HG03460 (cell line): ENCODE results near the gene ARNT2.

ENCODE experiments used
- ATAC-seq: cut with Tn5 transposase; IDR thresholded peaks from one replicate; pipeline ENCODE4 v1.9.1; 2021; ENCODE audit not compliant: unreplicated experiment

The ARNT2 gene

DNA sequence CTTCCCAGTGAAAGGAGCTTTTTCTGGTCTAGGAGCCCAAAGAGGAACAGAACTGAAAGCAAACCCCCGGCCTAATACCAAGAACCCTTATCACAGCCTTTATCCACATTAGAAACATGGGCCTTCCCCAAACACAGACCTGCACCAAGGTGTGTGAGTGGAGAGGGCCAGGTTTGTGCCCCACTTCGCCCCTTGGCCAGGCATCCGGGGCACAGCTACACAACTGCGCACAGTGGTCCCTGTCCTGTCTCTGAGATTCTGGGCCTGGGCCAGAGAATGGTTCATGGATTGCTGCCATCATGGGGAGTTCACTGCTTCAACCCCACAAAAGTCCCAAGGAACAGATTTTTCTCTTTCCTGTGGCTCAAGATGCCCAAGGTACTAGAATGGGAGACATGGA is 165.5 kb downstream of the ARNT2 start:
- ATAC-seq = no peak

DNA sequence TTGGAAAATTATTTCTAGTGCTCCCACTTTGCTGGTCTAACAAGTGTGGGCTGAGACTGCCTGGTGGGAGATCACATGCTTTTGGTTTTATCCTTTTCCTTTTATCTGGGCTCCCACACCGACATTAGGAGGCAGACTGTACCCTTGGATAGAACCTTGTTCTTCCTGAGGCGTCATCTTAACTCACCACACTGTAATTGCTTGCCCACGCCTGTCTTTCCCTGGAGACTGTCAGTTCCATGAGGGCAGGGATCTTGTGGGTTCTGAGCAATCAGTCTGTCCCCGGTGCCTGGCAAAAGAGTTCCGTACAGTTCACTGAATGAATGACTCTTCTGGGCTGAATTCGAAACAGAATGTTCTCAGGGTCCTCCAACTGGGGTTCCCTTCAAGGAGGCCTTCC is 166.4 kb downstream of the ARNT2 start:
- ATAC-seq = no peak

DNA sequence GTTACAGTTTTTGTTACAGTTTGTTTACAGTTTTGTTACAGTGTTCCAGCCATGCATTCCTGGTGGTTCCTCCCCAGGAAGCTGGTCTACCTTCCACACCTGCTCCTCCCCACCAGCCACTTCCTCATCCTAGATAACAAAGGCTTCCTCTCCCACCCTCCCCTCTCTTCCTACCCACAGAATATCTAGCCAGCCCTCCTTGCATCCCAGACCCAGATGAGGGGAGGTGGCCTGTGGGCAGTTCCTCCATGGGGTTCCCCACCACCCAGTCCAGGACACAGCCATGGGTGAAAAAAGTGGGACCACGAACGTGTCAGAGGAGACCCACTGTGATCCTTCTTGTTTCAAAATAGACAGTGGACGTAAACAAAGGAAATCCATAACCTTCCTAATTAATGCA is 168.2 kb downstream of the ARNT2 start:
- ATAC-seq = no peak

DNA sequence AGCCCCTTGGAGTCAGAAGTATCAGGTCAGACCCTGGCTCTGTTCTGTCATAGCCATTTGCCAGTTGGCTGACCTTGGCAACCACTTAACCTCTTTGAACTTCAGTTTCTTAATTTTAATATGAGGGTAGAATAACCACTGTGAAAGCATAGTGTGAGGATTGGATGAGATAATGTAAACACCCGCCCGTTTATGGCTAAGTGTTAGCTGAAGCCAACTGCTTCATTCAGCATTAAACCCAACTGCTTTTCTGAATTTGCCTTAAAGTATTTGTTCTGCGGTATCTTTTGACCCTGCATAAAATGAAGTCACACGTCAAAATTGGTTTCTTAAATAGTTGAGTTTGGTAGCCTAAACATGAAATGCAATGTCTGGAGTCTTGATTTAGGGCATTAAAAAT is 169.4 kb downstream of the ARNT2 start:
- ATAC-seq = no peak

DNA sequence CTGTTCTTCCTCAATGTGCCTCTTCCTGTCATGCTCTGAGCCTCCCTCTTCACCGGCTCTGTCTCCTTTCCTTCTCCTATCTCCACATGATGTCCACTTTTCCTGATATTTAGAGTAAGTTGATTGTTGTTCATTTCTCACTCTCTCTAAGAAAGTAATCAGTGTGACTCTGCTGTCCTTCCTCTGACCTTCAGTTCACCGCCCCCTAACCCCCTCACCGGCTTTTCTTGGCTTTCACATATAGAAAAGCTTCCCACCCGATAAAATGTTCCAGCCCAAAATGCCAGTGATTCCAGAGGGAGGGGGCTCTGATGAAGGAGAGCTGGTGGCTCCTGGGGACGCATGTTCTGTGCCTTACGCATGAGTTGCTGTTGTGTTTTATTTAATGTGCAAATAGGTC is 170.4 kb downstream of the ARNT2 start:
- no peak for ATAC-seq

DNA sequence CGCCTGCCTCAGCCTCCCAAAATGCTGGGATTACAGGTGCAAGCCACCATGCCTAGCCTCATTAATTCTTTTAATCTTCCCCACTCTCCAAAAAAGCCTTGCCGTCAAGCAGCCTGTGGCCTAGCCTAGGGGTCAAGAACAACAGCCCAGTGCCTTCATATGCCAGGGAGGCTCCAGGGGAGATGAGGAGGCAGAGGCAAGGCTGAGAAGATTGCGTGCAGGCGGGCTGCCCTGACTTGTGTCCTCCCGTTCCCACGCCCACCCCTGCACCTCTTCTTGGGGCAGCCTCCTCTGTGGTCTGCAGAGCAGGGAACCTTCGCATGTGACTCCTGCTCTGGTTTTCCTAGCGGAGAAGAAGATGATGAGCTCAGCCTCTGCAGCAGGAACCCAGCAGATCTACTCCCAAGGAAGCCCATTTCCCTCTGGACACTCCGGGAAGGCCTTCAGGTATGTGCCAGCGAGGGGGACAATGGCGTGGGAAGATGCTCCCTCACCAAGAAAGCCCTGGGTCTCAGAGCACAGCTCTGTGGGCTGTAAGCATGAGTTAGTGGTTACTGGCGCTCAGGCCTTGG is 172.4 kb downstream of the ARNT2 start:
- ATAC-seq = no peak

DNA sequence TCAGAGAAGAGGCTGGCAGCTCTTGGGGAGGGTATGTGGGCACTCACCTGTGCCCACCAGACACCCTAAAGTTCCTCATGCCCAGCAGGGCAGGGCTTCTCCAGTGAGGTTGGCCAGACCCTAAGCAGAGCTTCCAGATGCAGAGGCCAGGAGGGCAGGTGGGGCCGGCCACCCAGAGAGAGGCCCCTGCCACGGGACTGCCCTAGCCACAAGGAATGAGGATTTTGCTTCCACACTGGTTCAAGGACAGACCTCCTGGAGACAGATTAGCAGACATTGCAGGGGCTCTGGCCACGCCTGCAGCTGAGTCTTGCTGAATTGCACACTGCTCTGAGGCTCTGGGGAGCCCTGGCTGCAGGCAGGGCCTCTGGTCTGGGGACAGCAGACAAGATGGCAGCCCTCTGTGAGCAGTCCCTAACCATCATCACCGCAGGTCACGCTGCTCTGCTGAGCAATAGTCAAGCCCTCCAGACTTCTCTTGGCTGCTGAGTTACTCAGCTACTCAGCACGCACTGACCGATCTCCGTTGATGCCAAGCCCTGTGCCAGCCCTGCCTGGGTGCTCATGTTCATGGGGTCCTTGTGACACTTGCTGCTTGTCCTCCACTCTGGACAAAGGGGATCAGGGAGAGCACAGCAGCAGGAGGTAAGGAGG is 173.5 kb downstream of the ARNT2 start:
- ATAC-seq = no peak

DNA sequence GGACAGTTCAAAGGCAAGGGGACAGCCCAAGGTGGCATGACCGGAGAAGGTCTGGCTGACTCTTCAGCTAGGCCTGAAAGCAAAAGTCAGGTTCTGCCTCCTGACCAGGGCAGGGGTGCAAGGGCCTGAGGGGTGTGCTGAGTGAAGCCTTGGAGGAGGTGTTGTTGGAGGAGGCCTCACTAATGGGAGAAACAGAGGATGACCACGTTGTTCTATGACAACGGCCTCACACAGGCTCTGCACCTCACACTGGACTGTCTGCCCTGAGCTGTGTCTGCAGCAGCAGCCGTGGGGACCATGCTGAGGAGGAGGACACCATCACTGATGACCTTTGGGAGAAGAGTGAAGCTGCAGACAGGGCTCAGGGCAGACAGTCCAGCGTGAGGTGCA is 174.0 kb downstream of the ARNT2 start:
- ATAC-seq = no peak

DNA sequence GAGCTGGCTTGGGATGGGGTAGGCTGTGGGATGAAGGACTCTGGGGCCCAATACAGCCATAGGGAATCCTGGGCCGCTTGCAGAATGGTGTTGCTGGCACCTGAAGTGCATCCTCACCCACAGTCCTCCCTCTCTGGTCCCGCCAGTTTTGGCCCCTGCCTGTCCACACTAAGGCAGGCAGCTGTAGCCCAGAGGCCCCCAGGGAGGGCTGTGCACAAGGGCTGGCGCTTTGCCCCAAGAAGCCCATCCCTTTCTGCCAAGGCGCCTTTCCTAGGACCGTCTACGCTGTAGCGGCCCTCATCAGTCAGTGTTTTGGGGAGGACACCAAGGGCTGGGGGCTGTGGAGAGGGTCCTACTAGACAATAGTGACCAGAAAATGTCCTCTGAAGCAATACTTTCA is 174.7 kb downstream of the ARNT2 start:
- no peak for ATAC-seq

DNA sequence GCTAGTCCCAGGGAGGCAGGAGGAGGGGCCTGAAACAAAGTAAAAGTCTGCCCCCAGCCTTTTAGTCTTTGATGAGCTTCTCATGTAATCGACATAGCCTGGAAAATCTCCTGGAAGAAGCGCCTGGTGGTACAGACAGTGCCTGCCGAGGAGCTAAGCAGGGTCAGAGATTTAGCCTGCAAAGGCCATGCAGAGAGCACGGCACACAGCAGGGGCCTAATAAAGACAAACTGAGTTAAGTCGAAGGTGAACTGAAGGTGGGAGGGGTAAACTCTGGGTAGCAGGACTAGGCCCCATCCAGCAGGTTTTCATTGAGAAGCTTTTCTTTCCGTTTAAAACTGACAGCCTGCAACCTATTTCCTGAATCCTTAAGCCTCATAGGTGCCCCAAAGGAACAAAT is 175.4 kb downstream of the ARNT2 start:
- no peak for ATAC-seq

DNA sequence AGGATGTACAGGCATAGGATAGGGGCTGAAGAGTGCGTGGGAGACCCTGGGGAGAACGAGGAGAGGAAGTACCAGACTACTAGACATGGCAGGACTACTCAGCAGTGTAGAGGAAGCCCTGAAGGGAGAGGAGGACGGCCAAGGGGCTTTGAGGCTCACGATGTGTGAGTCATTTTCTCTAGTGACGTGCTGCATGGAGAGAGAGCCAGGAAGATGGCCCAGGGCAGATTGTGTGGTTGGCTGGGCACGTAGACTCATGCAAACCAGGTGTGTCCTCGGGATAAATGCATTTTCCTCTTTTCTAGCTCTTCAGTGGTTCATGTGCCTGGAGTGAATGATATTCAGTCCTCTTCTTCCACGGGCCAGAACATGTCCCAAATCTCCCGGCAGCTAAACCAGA is 175.9 kb downstream of the ARNT2 start:
- no peak for ATAC-seq

DNA sequence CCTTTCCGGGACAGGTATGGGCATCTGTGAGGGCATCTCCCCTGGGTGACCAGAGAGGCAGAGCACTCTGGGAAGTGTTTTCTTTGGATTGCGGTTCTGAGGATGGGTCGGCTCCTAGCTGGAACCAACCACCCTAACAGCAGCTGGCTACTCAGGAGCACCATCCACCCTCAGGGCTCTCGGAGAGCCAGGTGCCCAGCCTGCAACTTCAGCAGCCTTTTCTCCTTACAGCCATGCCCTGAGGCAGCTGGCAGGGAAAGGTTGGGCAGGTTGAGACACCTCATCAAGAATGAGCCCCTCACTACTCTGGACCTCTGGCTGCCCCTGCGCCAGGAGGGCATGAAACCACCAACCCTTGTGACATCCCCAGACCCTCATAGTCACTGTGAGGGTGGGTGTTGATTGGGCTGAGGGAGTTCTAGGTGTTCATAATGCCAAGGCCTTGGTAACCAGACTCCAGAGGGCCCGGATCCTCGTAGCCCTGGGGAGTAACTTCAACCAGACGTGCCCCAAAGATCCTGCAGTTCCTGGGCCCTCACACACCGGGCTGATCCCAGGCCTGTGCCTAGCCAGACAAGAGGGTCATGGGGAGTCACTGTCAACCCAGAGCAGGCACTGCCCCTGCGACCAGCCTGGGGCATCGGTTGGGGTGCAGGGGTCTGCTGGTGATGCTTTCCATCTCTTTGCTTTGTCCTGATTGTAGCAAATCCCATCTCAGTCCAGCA is 176.5 kb downstream of the ARNT2 start:
- no peak for ATAC-seq

DNA sequence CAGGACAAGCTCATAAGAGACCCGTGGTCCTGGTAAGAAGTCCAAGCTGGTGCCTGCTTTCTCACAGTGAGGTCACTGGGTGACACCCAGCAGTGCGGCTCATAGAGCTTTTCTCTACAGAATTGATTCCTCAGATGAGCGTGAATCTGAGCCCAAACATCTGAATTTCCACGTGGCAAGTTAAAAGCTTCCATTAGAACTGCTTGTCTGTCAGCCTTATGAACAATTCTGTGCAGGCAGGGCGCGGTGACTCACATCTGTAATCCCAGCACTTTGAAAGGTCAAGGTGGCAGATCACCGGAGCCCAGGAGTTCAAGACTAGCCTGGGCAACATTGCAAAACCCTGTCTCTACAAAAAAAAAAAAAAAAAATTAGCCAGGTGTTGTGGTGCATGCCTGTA is 177.8 kb downstream of the ARNT2 start:
- ATAC-seq = no peak

DNA sequence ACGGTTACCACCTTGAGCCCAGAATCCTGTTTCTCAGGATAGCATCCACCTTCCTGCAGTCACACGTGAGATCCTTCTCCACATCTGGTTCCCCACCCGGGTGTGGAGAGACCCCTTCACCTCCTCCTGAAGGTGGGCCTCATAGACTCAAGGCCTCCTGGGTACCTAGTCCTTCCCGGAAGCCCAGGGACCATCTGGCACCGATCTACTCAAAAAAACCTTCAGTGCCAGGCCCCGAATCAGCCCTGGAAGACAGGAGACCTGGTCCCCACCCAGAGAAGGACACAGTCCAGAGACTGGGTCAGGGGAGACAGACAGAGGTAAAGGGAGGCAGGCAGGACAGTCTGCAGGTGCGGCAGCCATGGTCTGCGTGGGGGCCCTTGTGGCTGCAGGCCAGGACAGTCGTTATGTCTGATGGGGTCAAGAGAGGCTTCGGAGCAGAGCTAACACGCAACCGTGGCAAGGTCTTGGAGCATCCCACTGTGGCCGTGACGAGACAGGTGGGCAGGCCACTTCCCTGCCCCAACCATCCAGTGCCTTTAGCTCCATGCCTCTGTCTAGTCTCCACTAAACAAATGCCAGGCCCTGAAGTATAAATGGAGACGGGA is 178.7 kb downstream of the ARNT2 start:
- no peak for ATAC-seq

DNA sequence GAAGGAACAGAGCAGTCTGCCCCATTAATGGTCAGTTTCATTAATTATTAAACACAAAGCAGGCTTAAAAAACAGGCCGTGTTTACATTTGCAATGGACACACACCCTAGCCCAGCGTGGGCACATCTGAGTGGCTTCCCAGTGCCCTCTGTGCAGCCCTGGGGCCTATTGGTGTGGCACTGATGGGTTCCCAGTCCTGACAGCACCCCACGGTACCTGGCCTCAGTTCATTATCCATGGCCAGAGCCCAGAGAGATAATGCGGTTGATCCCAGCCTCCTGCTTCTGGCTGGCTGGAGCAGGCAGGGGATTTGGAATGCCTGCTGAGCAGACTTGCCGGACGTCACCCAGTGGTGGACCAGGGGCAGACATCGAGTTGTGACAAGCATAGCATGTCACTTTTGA is 180.4 kb downstream of the ARNT2 start:
- ATAC-seq = no peak

DNA sequence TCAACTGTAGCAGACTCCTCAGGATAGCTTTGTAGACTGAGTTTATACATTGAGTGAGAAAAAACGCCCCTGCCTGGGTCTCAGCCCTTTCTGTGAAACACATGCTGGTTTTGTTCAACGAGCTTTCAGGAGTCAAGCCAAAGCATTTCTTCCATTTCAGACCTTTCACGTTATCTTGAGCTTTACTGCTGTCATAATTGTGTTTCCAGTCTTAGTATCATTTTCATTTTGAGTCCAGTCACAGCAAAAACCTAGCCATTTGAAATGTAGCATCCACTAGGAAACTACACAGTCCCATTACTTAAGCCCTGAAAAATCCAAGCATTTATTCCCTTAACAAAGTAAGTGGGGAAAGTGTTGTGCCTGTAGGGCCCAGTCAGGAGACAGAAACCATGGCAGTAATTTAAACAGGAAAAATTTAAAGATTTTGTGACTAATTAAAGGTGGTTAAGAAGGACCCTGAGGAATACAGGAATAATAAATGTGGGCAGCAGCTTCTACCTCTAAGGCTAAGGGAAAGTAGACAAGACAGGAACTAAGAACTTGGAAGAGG is 180.9 kb downstream of the ARNT2 start:
- ATAC-seq = no peak

DNA sequence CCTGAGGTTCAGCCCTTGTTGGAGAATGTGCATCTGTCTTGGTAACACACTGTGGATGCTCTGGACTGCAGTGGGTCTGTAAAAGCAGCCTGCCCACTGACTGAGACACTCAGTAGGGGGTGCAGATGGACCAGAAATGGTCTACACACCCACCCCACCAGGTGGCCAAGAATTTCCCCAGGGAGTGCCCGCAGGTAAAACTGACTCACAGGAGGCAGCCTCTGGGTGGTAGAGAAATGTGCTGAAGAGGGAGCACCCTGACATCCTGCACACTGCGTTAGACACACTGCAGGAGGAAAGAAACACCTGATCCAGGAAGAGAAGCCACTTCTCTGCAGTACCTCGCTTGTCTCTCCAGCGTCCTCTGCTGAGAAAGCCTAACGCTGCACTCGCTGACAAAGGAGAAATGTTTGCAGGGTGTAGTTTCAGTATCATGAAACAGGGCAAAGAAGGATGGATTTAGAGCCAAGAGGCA is 181.4 kb downstream of the ARNT2 start:
- no peak for ATAC-seq

DNA sequence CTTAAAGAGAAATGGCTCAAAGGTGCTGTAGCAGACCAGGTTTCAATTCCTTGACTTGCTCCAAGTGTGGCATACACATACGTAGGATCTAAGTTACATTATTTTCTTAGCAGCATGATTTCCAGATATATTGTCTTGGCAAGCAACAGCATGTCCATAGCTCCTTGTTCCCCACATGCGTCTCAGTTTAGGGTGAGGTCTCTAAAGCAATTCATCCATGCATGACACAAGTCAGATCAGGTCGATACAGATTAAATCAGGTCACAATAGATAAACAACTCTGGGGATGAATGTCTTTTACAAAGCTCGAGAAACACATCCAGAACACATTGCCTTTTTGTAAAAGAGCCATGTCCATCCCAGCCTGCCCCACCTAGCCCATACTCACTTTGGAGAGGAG is 182.0 kb downstream of the ARNT2 start:
- ATAC-seq = no peak

DNA sequence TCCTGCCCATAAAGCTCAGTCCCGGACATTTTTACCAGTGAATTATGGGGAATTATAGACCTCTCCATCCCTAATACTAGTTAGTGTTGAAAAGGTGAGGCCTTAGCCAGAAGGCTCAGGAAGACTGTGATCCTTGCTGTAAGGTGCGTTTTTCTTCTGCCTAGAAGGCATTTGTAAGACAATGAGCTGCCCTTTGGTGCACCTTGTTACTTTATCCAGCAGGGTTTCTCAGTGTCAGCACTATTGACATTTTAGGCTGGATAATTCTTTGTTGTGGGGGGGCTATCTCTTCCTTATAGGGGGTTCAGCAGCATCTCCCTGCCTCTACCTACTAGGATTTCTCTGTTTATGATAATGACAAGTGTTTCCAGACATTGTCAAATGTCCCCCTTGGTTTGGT is 182.8 kb downstream of the ARNT2 start:
- ATAC-seq = no peak

DNA sequence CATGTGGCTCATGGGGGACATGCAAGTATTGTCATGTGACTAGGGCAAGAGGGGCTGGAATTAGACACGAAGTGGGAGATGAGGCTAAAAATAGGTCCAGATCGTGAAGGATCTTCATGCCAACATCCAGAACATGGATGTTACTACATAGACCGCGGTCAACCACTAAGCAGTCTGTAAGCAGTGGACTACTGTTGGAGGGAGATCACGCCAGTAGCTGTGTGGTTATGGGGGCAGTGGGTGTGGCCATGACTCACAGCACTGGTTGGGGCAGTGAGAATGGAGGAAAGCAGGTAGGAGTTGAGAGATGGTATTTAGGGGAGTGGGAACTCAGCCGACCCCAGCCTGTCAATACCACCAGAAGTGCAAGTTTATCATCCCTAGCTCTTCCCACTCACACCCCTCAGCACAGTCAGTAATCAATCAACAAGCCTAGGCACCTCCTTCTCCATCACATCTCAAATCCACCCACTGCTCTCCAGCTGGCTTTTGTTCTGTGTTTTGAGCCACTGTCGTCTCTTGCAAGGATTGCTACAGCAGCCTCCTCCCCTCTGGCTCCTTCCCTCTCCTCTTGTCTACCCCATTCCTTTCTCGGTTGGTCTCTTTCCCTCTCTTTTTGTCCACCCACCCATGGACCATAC is 183.8 kb downstream of the ARNT2 start:
- ATAC-seq = no peak

DNA sequence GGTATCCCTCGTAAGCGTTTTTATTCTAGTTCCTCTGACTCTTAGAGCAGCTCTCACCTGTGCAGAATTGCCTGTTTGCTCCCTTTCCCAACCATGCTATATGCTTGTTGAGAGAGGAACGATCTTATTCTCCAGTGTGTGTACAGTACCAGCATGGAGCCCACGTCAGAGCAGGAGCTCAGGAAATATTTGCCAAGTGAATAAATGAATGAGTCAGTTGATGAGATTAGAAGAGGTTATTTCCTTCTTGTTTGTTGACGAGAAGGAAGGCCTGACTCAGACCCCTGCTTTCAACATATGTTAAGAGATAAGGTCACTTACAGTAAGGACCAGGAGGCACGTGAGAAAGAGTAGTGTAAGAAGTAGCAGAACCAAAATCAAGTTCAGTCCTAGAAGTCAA is 184.6 kb downstream of the ARNT2 start:
- no peak for ATAC-seq
